ENCODE measurements around the gene CLPX. TPM values are rescaled to one million over a fixed set of nuclear protein-coding genes. Genes with fewer than 3 reads are reported as not detected.

The CLPX gene
- total RNA-seq, 4 donors from 2014 or later, result 51.0 to 57.4 (median 54.1) TPM

DNA sequence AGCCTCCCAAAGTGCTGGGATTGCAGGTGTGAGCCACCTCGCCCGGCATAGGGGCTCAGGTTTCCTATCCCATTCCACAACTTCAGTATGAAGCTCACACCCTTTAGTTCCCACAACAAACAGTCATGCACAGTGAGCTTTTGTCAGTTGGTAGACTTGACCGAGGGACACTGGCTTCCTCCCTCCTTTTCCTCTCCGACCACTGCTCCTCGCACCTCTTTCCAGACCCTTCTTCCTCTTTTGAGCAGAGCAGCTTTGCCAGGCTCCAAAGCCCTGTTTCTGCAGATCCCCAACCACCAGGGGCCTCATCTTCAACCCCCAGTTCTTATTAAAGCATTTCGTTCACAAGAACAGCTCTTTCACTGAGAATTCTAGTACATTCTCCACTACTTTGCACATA is 38.9 kb upstream of the CLPX start:
- TF ChIP-seq POLR2A (IDR thresholded peaks at IDR 0.05), result no peak
- TF ChIP-seq, protein P1, sequence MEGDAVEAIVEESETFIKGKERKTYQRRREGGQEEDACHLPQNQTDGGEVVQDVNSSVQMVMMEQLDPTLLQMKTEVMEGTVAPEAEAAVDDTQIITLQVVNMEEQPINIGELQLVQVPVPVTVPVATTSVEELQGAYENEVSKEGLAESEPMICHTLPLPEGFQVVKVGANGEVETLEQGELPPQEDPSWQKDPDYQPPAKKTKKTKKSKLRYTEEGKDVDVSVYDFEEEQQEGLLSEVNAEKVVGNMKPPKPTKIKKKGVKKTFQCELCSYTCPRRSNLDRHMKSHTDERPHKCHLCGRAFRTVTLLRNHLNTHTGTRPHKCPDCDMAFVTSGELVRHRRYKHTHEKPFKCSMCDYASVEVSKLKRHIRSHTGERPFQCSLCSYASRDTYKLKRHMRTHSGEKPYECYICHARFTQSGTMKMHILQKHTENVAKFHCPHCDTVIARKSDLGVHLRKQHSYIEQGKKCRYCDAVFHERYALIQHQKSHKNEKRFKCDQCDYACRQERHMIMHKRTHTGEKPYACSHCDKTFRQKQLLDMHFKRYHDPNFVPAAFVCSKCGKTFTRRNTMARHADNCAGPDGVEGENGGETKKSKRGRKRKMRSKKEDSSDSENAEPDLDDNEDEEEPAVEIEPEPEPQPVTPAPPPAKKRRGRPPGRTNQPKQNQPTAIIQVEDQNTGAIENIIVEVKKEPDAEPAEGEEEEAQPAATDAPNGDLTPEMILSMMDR (IDR thresholded peaks at IDR 0.05), result no peak
- H3K27ac ChIP-seq, result no peak overlapping the region
- no peak for DNase-seq
- peaks cover 0 to 5% (median 0%) of the 10 kb centered on the region in 3 donors for H3K4me1 ChIP-seq
- H3K9me3 ChIP-seq, result no peaks in the 10 kb centered on the region
- intact Hi-C loops (cut with DNase I), result no loop called here
- no peaks in the 10 kb centered on the region for H3K27me3 ChIP-seq
- WGBS, 2 donors, result 77 to 83% methylated on average over 6 of the region's 6 CpGs
- no peak overlapping the region for H3K4me3 ChIP-seq
- H3K36me3 ChIP-seq, result no peaks in the 10 kb centered on the region

DNA sequence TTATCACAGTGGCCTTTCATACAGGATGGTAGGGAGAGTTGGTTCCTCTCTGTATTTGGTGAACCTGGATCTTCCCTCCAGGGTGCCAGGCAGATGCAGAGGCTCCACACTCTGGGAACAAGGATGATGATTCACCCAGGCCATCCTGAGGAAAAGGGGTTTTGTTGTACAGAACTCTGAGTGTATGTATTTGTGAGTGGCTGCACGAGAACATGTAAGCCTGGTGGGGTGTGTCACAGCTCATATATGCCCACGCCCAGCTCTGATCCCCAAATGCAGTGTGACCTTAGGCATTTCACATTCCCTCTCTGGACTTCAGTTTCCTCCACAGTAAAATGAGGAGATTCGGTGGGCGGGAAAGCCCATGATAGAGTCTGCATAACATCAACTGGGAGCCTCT is 37.7 kb upstream of the CLPX start:
- H3K36me3 ChIP-seq, result no peaks in the 10 kb centered on the region
- no peak overlapping the region for H3K4me3 ChIP-seq
- no peak for TF ChIP-seq POLR2A (IDR thresholded peaks at IDR 0.05)
- TF ChIP-seq, protein P1 (IDR thresholded peaks at IDR 0.05), result no peak
- H3K9me3 ChIP-seq, result no peaks in the 10 kb centered on the region
- intact Hi-C loops (cut with DNase I), result no loop called here
- no peak for DNase-seq
- WGBS, 2 donors, result 71 to 88% methylated on average over 3 to 4 of the region's 4 CpGs
- H3K27ac ChIP-seq, result no peak overlapping the region
- H3K4me1 ChIP-seq, result peaks cover 0 to 5% (median 0%) of the 10 kb centered on the region in 3 donors
- H3K27me3 ChIP-seq, result no peaks in the 10 kb centered on the region

DNA sequence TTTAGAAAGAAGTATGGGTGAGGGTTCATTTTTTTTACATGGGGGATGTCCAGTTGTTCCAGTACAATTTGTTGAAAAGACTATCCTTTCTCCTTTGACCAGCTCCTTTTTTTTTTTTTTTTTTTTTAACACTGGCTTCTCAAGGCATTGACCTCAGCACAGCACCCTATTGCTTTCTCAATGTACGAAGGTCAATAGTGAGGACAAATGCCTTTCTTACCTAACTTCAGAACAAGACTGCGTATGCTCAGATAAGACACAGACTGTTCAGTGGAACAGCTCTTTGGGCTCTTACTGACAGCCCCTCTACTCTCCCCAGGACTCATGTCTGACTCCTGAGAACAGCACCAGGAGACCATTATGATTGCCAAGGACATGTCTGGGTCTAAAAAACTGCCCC is 36.6 kb upstream of the CLPX start:
- Histone ChIP-seq H3K4me3 (no peak overlapping the region), H3K27me3 (no peaks in the 10 kb centered on the region), H3K27ac (no peak overlapping the region), H3K4me1 (peaks cover 0 to 5% (median 0%) of the 10 kb centered on the region in 3 donors), H3K36me3 (no peaks in the 10 kb centered on the region), H3K9me3 (no peaks in the 10 kb centered on the region)
- intact Hi-C loops (cut with DNase I), result no loop called here
- WGBS, 2 donors, result 78 to 95% methylated on average over 2 of the region's 2 CpGs
- DNase-seq, result no peak
- TF ChIP-seq, protein P1 (IDR thresholded peaks at IDR 0.05), result no peak
- TF ChIP-seq POLR2A (IDR thresholded peaks at IDR 0.05), result no peak

DNA sequence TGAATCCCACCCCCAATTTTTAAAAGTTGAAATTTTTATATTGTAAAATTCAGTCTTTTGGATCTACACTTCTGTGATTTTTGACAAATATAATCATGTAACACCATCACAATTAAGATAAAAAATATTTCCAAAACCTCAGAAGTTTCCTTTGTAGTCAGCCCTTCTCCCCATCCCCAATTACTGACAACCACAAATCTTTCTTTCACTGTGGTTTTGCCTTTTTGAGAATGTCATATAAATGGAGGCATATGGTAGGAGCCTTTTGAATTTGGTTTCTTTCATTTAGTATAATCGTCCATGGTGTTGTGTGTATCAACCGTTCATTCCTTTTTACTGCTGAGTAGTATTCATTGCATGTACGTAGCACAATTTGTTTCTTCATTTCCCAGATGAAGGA is 34.0 kb upstream of the CLPX start:
- Histone ChIP-seq H3K36me3 (no peaks in the 10 kb centered on the region), H3K27me3 (no peaks in the 10 kb centered on the region), H3K27ac (no peak overlapping the region), H3K4me1 (peaks cover 0 to 5% (median 0%) of the 10 kb centered on the region in 3 donors), H3K4me3 (no peak overlapping the region), H3K9me3 (no peaks in the 10 kb centered on the region)
- WGBS, 2 donors, result 78 to 81% methylated on average over 3 of the region's 3 CpGs
- no peak for DNase-seq
- intact Hi-C loops (cut with DNase I), result no loop called here
- TF ChIP-seq, protein P1 (IDR thresholded peaks at IDR 0.05), result no peak
- no peak for TF ChIP-seq POLR2A (IDR thresholded peaks at IDR 0.05)

DNA sequence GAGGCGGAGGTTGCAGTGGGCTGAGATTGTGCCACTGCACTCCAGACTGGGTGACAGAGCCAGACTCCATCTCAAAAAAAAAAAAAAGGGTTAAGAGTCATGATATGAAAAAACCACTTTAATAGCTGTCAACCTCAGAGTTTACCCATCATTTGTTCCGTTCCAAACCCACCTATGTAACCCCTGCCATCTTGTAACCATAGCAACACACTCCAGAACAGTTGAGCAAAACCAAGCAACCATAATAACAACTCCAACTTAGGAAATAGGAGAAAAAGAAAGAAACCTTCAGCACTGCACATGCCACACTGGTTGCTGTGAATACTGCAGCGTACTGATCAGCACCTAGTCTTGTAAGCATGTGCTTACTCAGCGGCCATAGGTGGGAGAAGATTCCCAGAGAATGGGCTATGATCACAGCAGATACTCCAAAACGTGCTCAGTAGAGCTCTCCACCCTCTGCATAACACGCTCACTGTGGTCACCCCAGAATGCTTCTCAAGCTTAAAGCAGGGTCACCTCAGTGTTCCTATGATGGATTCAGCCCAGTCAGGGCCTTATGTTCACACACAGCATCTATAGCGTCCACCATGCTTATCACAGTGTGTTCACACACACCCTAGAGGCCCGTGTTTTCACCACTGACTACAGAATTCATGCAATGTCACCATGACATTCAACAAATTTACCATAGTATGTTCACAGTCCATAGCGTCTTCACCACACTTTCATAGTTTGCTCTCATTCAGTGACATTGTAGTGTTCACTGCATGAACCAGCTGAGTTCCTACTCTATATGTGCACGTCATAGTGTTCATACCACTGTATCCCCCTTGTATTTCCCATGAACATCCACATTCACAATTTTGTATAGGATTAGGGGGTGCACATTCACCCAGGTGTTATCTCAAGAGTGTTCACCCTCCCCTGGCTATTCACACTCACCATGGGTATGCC is 32.7 kb upstream of the CLPX start:
- H3K4me1 ChIP-seq, result peaks cover 0 to 4% (median 0%) of the 10 kb centered on the region in 3 donors
- DNase-seq, result no peak
- no peak overlapping the region for H3K4me3 ChIP-seq
- intact Hi-C loops (cut with DNase I), result no loop called here
- no peaks in the 10 kb centered on the region for H3K27me3 ChIP-seq
- TF ChIP-seq POLR2A (IDR thresholded peaks at IDR 0.05), result no peak
- TF ChIP-seq, protein P1 (IDR thresholded peaks at IDR 0.05), result no peak
- H3K36me3 ChIP-seq, result no peaks in the 10 kb centered on the region
- no peaks in the 10 kb centered on the region for H3K9me3 ChIP-seq
- 74 to 75% methylated on average over 10 of the region's 10 CpGs for WGBS, 2 donors
- no peak overlapping the region for H3K27ac ChIP-seq
